Frontal cortex (tissue), 4 donors: ENCODE measurements around the gene CDH4. TPM values are rescaled to one million over a fixed set of nuclear protein-coding genes. Genes with fewer than 3 reads are reported as not detected.

Source experiments
- DNase-seq, 2 donors: peaks; one replicate each; pipeline ENCODE4 v3.0.0; 2012; ENCODE audit warnings: low spot score in 2 of 2
- FAIRE-seq: peaks from 2 replicates; lab custom pipeline; 2012; peaks lifted over from hg19 to GRCh38; lab: Jason Lieb, UNC
- total RNA-seq: library from RNA; depleted of rRNA; stranded (reverse); fragments of >200 nt; gene quantifications from one replicate; pipeline ENCODE4 v1.2.3, GENCODE V29; 2014
- donor health status: control.
- donor health status: control.
- donor health status: control.

Gene CDH4
- total RNA-seq, 1 donor from 2014 or later: 22.8 TPM

DNA sequence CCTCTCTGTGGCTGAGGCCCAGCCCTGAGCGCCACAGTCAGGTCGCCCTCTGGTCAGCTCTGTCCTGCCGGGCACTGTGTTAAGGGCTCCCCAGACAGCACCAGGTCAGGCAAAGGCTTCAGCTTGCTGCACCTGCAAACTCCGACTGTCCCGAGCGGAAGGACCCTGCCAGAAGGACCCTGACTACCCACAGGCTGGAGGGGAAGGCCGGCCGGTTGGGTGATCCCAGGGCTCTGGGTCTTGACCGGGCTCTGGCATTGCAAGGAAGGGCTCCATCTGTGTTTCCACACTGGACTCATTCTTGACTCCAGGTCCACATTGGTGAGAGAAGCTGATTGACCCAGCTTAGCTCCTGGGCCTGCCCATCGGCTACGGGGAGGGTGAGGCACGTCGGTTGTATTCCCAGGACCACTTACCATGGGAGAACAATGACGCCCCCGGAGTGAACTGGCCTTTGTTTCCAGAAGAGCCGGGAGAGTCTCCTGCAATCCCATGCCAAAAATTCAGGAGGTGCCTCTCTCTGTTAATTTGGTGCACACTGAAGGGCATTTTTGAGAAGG is 583.8 kb downstream of the CDH4 start:
- no peak for FAIRE-seq
- no peak for DNase-seq

DNA sequence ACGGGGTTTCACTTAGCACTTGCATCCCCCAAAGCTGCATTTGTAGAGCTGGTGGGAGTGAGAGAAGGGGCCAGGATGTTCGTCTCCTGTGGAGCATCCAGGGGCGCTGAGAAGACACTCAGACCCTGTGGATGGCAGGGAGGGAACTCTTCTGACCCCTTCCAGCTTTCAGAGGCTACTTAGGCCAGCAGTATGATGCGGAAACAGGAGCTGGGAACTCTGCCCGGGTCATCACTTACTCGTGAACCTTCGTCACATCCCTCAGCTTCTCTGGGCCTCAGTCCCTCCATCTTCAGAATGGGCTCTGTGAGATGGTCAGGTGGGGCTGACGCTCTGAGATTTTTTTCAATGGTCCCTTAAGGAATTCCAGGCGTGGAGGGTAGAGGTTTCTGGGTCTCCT is 585.1 kb downstream of the CDH4 start:
- FAIRE-seq: no peak
- no peak for DNase-seq

DNA sequence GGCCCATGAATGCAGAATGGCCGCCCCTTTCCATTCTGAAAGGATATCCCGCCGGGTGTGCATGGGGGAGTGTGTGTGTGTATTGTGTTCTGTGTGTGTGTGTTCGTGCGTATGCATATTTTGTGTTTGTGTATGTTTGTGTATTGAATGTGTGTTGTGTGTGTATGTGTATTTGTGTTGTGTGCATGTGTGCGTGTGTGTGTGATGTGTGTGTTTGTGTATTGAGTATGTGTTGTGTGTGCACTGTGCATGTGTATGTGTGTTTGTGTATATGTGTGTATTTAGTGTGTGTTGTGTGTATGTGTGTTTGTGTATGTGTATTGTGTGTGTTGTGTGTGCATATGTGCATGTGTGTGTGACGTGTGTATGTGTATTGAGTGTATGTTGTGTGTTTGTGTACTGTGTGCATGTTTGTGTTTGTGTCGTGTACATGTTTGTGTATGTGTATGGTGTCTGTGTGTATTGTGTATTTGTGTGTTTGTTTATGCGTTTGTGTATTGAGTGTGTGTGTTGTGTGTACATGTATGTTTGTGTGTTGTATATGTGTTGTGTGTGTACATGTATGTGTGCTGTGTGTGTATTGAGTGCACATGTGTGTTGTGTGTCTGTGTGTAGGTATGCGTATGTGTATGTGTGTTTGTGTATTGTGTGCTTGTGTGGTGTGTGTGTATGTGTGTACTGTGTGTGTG is 587.3 kb downstream of the CDH4 start:
- FAIRE-seq: peak; percentile 56

DNA sequence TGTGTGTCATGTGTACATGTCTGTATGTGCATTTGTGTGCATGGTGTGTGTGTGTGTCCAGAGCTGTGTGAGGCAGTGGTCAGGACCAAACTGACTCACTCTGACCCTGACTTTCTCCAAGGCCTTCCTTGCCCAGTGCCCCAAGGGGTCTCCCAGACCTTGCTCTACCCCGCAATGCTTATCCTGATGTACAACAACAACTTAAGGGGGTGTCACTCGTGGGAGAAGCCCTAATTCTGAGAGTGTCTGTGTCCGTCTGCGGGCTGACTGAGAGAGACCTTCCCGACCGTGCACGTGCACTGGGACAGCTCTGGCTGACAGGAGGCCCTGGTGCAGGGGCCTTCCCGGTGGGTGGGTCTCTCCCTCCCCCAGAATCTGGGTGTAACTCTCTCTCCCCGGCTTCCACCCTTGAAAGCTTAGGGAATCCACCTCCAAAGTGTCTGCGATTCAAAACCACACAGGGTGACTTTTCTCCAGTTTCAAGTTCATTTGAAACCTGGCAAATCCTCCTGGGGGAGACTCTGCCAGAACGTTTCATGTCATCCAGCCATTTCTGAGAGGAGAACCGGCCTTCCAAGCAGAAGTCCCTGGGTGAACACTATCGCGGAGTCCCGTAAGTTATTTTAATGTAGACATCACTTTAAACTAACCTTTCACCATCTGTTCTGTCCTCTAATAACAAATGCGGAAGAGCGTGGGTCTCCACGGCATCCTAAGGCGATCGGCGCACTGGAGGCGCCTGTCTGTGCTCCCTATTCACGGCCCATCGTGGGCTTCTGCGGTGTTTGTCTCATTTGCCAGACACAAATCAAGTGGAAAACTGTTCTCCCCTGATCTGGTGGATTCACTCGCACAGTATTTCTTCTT is 588.1 kb downstream of the CDH4 start:
- DNase-seq (no peak), FAIRE-seq (no peak)

More for the DNA sequence above, 587.3 kb downstream of the CDH4 start:
- DNase-seq: no peak

DNA sequence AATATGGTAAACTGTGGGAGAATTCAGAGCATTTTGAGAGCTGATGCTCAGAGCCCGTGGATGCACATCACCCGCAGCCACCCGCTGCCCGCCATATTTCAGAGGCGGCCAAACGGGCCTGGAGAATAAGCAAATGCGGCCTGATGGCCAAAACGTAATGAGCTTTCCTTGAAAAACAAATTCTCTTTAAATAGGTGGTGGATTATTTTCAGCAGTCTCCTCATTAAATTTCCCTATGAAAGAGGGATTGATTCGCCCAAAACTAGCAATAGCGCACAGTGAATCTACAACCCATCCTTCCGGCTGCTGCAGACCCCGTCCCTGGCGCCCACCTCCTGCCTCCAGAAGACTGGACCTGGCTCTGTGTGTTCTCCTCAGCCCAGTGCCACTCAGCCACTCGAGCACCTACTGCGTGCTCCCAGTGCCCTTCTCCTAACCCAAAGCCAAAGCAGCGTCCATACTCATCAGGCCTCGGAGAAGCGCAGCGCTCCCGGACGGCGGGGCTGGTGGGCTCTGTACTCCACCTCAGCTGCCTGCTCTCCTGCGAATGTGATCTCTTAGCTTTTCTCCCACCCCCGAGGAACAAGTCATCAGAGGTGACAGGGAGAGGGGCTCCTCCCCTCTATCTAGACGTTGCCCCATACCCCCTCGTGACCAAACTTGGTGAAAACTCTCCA is 588.9 kb downstream of the CDH4 start:
- FAIRE-seq (no peak), DNase-seq (no peak)

DNA sequence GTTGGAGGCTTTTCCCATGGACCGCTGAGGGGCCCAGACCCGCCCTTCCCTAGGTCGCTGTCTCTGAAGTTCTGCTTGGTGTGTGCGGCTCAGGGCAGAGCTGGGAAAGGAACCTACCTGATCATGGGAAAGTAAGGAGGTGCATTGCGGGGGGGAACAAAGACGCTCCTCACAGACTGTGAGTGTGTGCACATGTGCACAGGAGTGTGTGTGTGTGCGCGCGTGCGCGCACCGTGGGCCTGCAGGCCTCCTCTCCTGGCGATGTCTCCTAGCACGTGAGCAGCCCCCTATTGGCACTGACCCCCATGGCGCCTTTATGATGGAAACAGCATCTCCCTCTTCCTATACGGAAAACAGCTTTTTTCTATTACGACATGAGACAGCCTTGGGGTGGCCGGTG is 589.5 kb downstream of the CDH4 start:
- FAIRE-seq (no peak), DNase-seq (no peak)

DNA sequence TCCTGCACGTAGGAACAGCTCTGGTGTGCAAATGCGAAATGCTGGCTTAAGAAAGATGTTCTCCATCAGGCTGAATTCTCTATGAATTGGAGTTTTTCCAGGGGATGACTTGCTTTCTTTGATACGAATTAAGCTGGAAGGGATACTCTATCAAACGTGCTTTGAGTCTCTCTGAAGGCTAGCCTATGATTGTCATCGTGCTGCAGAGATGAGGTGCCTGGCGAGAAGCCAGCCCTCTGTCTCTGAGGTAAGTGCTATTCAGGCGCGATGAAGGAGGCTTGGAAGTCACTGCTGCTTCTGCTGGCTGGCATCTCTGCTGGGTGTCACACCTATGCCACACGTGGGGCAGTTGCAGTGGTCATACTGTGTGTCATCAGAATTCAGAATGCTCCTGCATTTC is 589.9 kb downstream of the CDH4 start:
- no peak for FAIRE-seq
- DNase-seq: no peak

DNA sequence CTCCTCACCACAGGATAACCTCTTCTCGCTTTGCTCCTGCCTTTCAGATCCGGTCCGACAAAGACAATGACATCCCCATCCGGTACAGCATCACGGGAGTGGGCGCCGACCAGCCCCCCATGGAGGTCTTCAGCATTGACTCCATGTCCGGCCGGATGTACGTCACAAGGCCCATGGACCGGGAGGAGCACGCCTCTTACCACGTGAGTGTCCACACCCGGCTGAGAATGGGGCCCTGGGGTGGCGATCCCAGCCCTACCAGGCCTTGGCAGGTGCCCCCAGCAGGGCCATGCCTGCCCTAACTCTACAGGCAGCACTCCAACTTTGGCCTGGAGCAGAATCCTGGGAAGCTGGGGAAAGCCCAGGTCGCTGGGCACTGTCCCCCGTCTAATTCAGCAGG is 592.6 kb downstream of the CDH4 start:
- no peak for DNase-seq
- FAIRE-seq: no peak

DNA sequence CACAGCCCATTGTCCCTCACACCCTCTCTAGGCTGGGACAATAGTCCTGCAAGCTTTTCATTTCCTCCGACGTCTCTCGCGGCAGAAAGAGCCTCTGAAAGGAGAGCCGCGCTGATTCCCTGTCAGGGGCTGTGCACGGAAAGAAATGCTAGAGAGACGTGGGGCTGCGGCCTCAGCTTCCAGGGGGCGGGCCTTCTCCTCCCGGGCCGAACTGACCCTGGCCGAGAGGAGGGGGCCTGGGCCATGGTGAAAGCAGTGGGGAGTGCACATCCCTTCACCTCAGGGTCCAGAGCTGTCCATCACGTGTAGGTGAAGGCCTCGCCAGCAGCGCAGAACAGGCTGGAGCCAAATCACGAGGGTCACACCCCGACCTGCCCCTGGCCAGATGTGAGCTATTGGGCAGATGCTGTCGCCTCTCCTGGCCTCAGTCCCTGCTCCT is 593.2 kb downstream of the CDH4 start:
- FAIRE-seq (no peak), DNase-seq (no peak)

DNA sequence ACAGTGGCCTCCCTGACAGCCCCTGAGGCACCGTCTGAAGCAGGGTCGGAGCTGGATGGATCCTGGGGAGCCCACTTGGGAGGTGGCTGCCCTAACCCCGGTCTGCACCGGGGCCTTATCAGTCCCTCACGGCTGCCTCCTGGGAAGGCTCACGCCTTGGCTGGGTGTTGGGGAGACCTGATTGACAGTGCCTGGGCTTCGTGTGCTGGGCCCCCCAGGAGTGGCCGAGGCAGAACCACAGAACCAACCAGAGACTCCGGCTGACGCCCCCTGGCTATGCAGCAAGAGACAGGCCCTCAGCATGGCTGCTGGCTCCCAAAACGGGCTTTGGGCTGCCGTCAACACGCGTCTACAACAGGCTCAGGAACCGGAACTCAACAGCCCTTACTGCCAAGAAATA is 594.0 kb downstream of the CDH4 start:
- DNase-seq: no peak

DNA sequence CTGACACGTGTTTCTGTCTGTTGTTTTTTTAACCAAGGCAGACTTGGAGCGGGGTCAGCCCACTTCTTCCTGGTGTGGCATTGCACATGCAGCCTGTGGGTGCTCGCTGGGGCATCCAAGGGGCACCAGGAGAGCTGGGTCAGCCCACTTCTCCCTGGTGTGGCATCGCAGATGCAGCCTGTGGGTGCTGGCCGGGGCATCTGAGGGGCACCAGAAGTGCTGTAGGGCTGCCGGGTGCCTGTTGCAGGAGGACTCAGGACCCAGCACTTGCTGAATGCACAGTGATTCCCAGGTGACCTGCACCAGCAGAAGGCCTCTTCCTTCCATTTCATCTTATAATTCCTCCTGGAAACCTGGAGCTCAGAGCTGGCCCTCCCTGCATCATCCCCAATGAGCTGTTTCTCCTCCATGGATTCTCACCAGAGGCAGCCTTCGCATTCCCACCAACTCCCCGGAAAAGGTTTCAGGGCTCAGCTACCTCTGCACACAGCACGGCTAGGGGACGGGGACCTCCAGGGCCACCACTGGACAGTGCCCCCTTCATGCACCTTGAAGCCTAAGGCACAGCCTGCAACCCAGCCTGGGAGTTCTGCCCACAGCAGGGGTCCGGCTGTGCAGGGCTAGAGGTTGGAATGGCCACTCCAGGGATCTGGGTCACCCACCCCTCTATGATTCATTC is 594.8 kb downstream of the CDH4 start:
- FAIRE-seq (no peak), DNase-seq (no peak)

More for the DNA sequence above, 594.0 kb downstream of the CDH4 start:
- no peak for FAIRE-seq

DNA sequence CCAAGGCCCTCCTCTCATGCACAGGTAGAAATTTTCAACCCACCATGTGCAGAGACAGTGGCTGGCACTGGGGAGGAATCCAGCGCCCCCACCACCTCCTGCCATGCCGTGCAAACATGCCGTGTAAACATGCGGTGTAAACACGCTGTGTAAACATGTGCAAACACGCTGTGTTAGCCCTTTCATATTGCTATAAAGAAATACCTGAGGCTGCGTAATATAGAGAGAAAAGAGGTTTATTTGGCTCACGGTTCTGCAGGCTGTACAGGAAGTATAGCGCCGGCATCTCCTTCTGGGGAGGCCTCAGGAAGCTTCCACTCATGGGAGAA is 595.3 kb downstream of the CDH4 start:
- FAIRE-seq: no peak
- DNase-seq: no peak

DNA sequence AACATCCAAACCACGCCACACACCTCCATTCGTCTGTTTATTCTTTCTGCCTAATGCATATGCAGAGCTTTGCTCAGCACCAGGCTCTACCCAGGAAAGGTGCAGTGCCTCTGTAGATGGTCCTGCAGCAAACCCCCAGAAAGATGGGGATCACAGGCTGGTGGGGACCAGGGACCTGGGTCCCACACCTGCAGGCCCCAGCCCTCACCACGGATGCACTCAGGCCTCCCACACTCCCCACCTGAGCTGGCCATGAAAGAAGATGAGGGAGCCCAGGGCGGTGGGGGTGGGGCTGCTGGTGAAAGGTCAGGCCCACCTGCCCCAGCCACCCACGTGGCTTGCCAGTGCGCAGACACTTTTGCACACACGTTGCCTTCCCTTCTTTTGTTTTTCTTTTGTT is 595.9 kb downstream of the CDH4 start:
- FAIRE-seq (no peak), DNase-seq (no peak)

DNA sequence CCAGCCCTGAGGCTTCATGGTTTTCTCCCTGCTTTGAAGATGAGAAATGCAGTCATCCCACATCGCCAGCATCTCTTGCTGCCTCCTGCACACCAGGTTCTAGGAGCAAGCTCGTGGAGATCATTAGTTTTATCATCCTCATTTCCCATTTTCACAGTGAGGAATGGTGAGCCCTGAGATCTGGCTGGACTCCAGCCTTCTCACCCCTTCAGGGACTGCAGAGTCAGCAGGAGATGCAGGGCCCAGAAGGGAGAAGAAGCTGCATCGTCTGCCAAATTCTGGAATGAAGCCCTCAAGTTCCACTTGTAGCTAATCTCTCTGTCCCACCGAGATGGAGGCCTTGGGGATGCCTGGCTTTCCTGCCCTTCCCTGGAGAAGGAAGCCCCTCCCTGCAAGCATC is 596.8 kb downstream of the CDH4 start:
- DNase-seq (no peak), FAIRE-seq (no peak)

DNA sequence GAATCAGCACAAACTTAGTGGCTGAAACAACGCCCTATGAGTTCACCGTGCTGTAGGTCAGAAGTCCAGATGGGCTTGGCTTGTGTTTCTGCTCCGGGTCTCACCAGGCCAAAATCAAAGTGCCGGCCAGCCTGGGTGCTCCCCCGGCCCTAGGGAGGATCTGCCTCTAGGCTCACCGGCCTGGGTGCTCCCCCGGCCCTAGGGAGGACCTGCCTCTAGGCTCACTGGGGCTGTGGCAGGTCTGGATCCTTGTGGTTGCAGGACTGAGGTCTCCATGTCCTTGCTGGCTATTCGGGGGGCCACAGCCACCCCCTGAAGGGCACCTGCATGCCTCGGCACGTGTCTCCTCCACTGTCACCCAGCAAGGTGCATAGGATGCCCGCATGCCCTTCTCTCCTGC is 597.3 kb downstream of the CDH4 start:
- DNase-seq (no peak), FAIRE-seq (no peak)

DNA sequence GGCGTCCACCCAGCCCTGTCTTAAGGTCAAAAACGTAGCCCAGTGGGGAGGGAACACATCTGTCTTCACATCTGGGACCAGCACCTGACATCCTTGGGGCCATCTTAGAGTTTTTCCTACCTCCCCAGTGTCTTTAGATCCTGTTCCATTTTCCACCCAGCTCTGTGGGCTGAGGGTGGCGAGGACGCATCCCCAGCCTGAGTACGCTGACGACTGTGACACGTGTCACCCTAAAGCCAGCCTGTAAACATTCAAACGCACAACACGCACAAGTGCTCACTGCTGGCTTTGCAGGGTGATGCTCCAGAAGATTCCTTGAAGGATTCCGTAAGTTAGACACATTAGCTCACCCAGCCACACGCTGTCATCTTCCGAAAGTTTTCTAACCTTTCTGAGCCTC is 597.8 kb downstream of the CDH4 start:
- FAIRE-seq: no peak
- no peak for DNase-seq

DNA sequence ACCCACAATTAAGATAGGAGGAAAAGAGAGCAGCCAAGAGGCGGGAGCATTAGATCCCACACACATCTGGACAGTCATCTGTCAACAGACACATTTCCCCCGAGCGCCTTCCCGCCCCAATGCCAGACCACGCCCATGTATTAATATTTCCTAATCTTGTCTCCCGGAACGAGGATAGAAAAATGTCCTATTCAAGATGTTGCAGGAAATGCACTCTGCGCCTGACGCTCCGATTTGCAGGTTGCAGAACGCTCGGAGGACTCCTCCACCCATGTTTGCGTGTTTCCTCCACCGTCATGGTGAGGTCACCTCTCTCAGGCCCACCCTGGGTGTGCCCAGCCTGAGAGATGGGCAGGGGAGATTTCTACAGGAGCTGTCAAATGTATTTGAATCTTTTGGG is 598.4 kb downstream of the CDH4 start:
- FAIRE-seq: no peak
- no peak for DNase-seq

DNA sequence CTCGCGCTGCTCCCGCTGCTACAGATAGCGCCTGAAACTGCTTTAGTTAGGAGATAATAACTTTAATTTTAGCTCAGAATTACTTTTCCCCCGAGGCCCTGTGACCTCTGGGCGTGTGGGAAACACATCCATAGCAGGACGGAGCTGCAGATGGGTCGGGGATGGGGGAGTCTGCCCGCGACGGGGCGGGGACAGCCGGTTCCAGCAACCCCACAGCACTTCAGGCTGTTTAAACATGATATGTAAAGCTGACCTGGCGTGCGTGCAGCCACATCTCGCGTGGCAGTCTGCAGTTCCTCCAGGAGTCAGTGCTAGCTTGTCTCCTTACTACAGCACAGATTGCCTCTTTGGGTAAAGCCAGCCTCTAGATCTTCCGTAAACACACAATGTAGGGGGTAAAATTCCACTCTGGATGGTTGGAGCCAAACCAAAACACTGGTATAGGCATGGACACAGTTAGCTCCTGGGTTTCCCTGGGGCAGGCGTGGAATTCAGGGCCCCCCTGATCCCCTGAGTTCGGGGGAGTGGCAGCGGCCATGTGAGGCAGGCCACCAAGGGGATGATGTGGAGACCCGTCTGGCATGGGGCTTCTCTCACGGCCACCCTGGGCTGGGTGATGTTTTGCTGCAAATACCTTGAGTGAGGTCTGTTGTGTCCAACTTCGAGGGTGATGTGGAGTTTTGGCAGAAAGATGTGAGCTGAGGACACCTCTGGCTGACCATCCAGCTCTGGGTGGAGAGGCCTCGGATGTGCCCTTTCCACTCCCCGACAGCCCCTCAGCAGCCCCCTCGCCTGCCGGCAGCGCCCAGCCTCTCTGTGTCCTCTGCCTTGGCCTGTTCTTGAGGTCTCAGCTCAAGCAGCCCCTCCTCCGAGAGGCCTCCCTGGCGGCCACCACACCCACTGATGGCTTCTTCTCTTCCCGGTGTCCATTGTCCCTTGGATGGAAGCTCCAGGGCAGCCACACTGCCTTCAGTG is 599.2 kb downstream of the CDH4 start:
- FAIRE-seq (no peak), DNase-seq (no peak)
